H1 (cell line): ENCODE measurements around the gene ANKS1B. TPM values are rescaled to one million over a fixed set of nuclear protein-coding genes. Genes with fewer than 3 reads are reported as not detected.

Experiments
- CTCF ChIA-PET: fragments of 300-600 bp; sonication (Branson Sonifier 250); formaldehyde crosslinking; loops from one replicate; lab custom pipeline; 2021; ENCODE audit not compliant: partially characterized antibody; lab: Charles Lee
- POLR2A ChIA-PET: fragments of 300-600 bp; sonication (Branson Sonifier 250); formaldehyde crosslinking; loops from one replicate; lab custom pipeline; 2021; ENCODE audit warnings: inconsistent platforms; ENCODE audit not compliant: partially characterized antibody; lab: Charles Lee
- DNase-seq, 2 experiments: peaks; one replicate each; pipeline versions ENCODE4 v3.0.0 to v3.0.0-alpha.2; 2010 to 2022; ENCODE audit warnings: low spot score in 2 of 2, low read depth in 1 of 2, mixed read lengths in 1 of 2
- FAIRE-seq: peaks from 2 replicates; lab custom pipeline; 2011; peaks lifted over from hg19 to GRCh38; lab: Jason Lieb, UNC
- H2AFZ ChIP-seq: 2 replicates; pipeline ENCODE4 v1.8.1; 2012; ENCODE audit warnings: low read length, inconsistent platforms
- H2AK5ac ChIP-seq: 2 replicates; pipeline ENCODE4 v1.6.1; 2013; ENCODE audit warnings: low read depth, low read length
- H2BK120ac ChIP-seq: replicated peaks from 2 replicates; pipeline ENCODE3; 2013; ENCODE audit warnings: low read depth, low read length, inconsistent platforms
- H2BK12ac ChIP-seq: 2 replicates; pipeline ENCODE4 v1.6.1; 2013; ENCODE audit warnings: low read depth, low read length
- H2BK15ac ChIP-seq: 2 replicates; pipeline ENCODE4 v1.6.1; 2013; ENCODE audit warnings: low read length
- H2BK20ac ChIP-seq: 2 replicates; pipeline ENCODE4 v1.6.1; 2013; ENCODE audit warnings: low read length
- H2BK5ac ChIP-seq: 2 replicates; pipeline ENCODE4 v1.6.1; 2013; ENCODE audit warnings: low read depth, low read length
- H3K14ac ChIP-seq: 2 replicates; pipeline ENCODE4 v1.6.1; 2013; ENCODE audit warnings: inconsistent platforms; ENCODE audit not compliant: insufficient read length
- H3K18ac ChIP-seq: 2 replicates; pipeline ENCODE4 v1.6.1; 2013; ENCODE audit warnings: low read length; ENCODE audit errors: extremely low read depth
- H3K23ac ChIP-seq: 2 replicates; pipeline ENCODE4 v1.6.1; 2013; ENCODE audit warnings: inconsistent platforms; ENCODE audit not compliant: insufficient read length
- H3K23me2 ChIP-seq: 2 replicates; pipeline ENCODE4 v1.6.1; 2013; ENCODE audit warnings: low read depth, low read length
- H3K27ac ChIP-seq: 2 replicates; pipeline ENCODE4 v1.6.1; 2011; ENCODE audit warnings: low read depth, low read length, inconsistent platforms
- H3K27me3 ChIP-seq, 4 experiments: replicated peaks in 1 of 4; 1 replicate in 1 of 4; 2 replicates in 3 of 4; pipeline versions ENCODE4 v1.6.1 to v1.8.1; 2011 to 2013; ENCODE audit warnings: low read length in 3 of 4, mild to moderate bottlenecking in 3 of 4, inconsistent platforms in 2 of 4, mixed read lengths in 2 of 4, moderate library complexity in 1 of 4; ENCODE audit not compliant: control insufficient read depth in 3 of 4, insufficient read depth in 3 of 4; ENCODE audit errors: extremely low read depth in 1 of 4
- H3K36me3 ChIP-seq, 4 experiments: 2 replicates each; pipeline versions ENCODE4 v1.6.1 to v1.8.1; 2011 to 2013; ENCODE audit warnings: mild to moderate bottlenecking in 4 of 4, low read length in 3 of 4, moderate library complexity in 2 of 4, control low read depth in 1 of 4, inconsistent platforms in 1 of 4; ENCODE audit not compliant: insufficient read depth in 4 of 4, control insufficient read depth in 2 of 4
- H3K4ac ChIP-seq: replicated peaks from 2 replicates; pipeline ENCODE3; 2013; ENCODE audit warnings: low read length, low read depth, mixed read lengths, inconsistent platforms; ENCODE audit not compliant: insufficient read length
- H3K4me1 ChIP-seq, 4 experiments: replicated peaks in 1 of 4; 1 replicate in 1 of 4; 2 replicates in 3 of 4; pipeline versions ENCODE4 v1.6.1 to v1.8.1; 2011 to 2013; ENCODE audit warnings: low read length in 3 of 4, inconsistent platforms in 2 of 4, mixed read lengths in 1 of 4; ENCODE audit not compliant: insufficient read depth in 4 of 4, control insufficient read depth in 3 of 4
- H3K4me2 ChIP-seq, 2 experiments: 2 replicates each; pipeline versions ENCODE4 v1.6.1 to v1.8.1; 2011 to 2013; ENCODE audit warnings: low read depth in 2 of 2, low read length in 2 of 2, control low read depth in 1 of 2, inconsistent platforms in 1 of 2, mild to moderate bottlenecking in 1 of 2; ENCODE audit not compliant: insufficient read depth in 1 of 2
- H3K4me3 ChIP-seq, 4 experiments: fragments of 200-600, 300-600 bp in 1 of 4; sonication (generic), shearing (Covaris generic), sonication (Bioruptor Twin) in 1 of 4; 2 replicates each; pipeline versions ENCODE4 v1.5.1 to v1.8.1; 2011 to 2016; ENCODE audit warnings: low read length in 4 of 4, low read depth in 3 of 4, control low read depth in 2 of 4, inconsistent platforms in 2 of 4, mild to moderate bottlenecking in 2 of 4, mixed read lengths in 1 of 4, moderate library complexity in 1 of 4; ENCODE audit not compliant: insufficient read depth in 2 of 4; ENCODE audit errors: extremely low read depth in 1 of 4
- H3K56ac ChIP-seq: replicated peaks from 2 replicates; pipeline ENCODE3; 2013; ENCODE audit warnings: low read depth, mild to moderate bottlenecking, mixed read lengths, low read length, inconsistent platforms; ENCODE audit not compliant: insufficient read length
- H3K79me1 ChIP-seq: 2 replicates; pipeline ENCODE4 v1.6.1; 2013; ENCODE audit warnings: low read depth, low read length, control low read depth
- H3K79me2 ChIP-seq, 2 experiments: 2 replicates each; pipeline versions ENCODE4 v1.6.1 to v1.8.1; 2012 to 2013; ENCODE audit warnings: low read length in 2 of 2, mild to moderate bottlenecking in 2 of 2, inconsistent platforms in 1 of 2; ENCODE audit not compliant: insufficient read depth in 2 of 2, control insufficient read depth in 1 of 2
- H3K9ac ChIP-seq, 4 experiments: replicated peaks in 1 of 4; 1 replicate in 1 of 4; 2 replicates in 3 of 4; pipeline versions ENCODE4 v1.6.1 to v1.8.1; 2011 to 2013; ENCODE audit warnings: low read depth in 3 of 4, low read length in 3 of 4, control low read depth in 2 of 4, mild to moderate bottlenecking in 2 of 4, moderate library complexity in 2 of 4, inconsistent platforms in 1 of 4; ENCODE audit errors: extremely low read depth in 1 of 4
- H3K9me3 ChIP-seq, 2 experiments: 2 replicates each; pipeline versions ENCODE4 v1.6.1 to v1.8.1; 2012 to 2013; ENCODE audit warnings: mild to moderate bottlenecking in 2 of 2, moderate library complexity in 2 of 2, control low read depth in 1 of 2, inconsistent platforms in 1 of 2, low read depth in 1 of 2, low read length in 1 of 2, mixed read lengths in 1 of 2; ENCODE audit not compliant: insufficient read depth in 2 of 2
- H4K20me1 ChIP-seq, 2 experiments: replicated peaks in 1 of 2; 2 replicates each; pipeline versions ENCODE3 to v1.8.1; 2011 to 2013; ENCODE audit warnings: inconsistent platforms in 2 of 2, low read length in 2 of 2, mild to moderate bottlenecking in 1 of 2; ENCODE audit not compliant: insufficient read depth in 2 of 2, control insufficient read depth in 1 of 2
- H4K5ac ChIP-seq: 2 replicates; pipeline ENCODE4 v1.6.1; 2013; ENCODE audit warnings: low read length, low read depth, mixed read lengths, inconsistent platforms; ENCODE audit not compliant: insufficient read length
- H4K8ac ChIP-seq: 2 replicates; pipeline ENCODE4 v1.8.0; 2013; ENCODE audit warnings: mild to moderate bottlenecking, moderate library complexity, low read length, inconsistent platforms; ENCODE audit not compliant: insufficient read depth; ENCODE audit errors: extremely low read depth
- H4K91ac ChIP-seq: replicated peaks from 2 replicates; pipeline ENCODE3; 2013; ENCODE audit warnings: low read length, mixed read lengths, inconsistent platforms; ENCODE audit not compliant: insufficient read length
- CHD2 ChIP-seq: IDR thresholded peaks from 2 replicates; pipeline ENCODE4 v1.6.1; 2012; ENCODE audit warnings: low read length, improper control_type of control experiment
- EP300 ChIP-seq, 2 experiments: IDR thresholded peaks; 1 replicate in 1 of 2; 2 replicates in 1 of 2; pipeline ENCODE4 v1.6.1; 2011 to 2012; ENCODE audit warnings: low read depth in 2 of 2, low read length in 2 of 2, mild to moderate bottlenecking in 2 of 2, borderline replicate concordance in 1 of 2, inconsistent platforms in 1 of 2, moderate library complexity in 1 of 2
- KDM1A ChIP-seq: fragments of 200-600, 300-600 bp; sonication (generic); IDR thresholded peaks from 2 replicates; pipeline ENCODE4 v1.7.1; 2016; ENCODE audit warnings: mild to moderate bottlenecking, low read length, borderline replicate concordance
- SIN3A ChIP-seq, 2 experiments: IDR thresholded peaks in 1 of 2; conservative IDR thresholded peaks in 1 of 2; 2 replicates each; pipeline ENCODE4 v1.6.1; 2011 to 2012; ENCODE audit warnings: low read length in 2 of 2, improper control_type of control experiment in 1 of 2, low read depth in 1 of 2, mild to moderate bottlenecking in 1 of 2
- TAF7 ChIP-seq: optimal IDR thresholded peaks from 2 replicates; pipeline ENCODE3; 2011; ENCODE audit warnings: low read depth, mild to moderate bottlenecking, inconsistent platforms, low read length, moderate library complexity, borderline replicate concordance
- TBP ChIP-seq: IDR thresholded peaks from 2 replicates; pipeline ENCODE4 v1.6.1; 2011; ENCODE audit warnings: low read depth, low read length, improper control_type of control experiment
- TCF12 ChIP-seq: IDR thresholded peaks from 2 replicates; pipeline ENCODE4 v1.6.1; 2011; ENCODE audit warnings: low read depth, mild to moderate bottlenecking, low read length
- WGBS, 2 experiments: shearing (Covaris generic) in 1 of 2; methylation state at CpG; one replicate each; pipeline versions ENCODE4 v1.1.6 to v1.1.7; 2013 to 2015; ENCODE audit warnings: low lambda C conversion rate in 2 of 2, mixed read lengths in 2 of 2, inconsistent platforms in 1 of 2, low coverage in 1 of 2, missing lambda C conversion rate in 1 of 2; ENCODE audit not compliant: insufficient replicate concordance in 2 of 2, insufficient coverage in 1 of 2, insufficient read length in 1 of 2; ENCODE audit errors: extremely low coverage in 1 of 2, missing lambda C conversion rate in 1 of 2; 5-methylcytosine and 5-hydroxymethylcytosine counted together
- polyA plus RNA-seq, 7 experiments: library from polyadenylated mRNA; depleted of rRNA in 3 of 7; stranded (reverse) in 5 of 7; unstranded in 2 of 7; fragments of >200 nt in 5 of 7; fragments of 200-250 nt in 2 of 7; gene quantifications; 1 replicate in 5 of 7; 2 replicates in 1 of 7; 4 replicates in 1 of 7; pipeline versions ENCODE4 v1.2.1 to v1.2.3, GENCODE V29; 2011 to 2013; ENCODE audit warnings: missing spikeins in 2 of 7, mixed read lengths in 2 of 7
- total RNA-seq: library from RNA; stranded (reverse); fragmentation: NEBNext Ultra II Directional; extraction: Animal tissue kit (Norgen Biotek cat#: 25700); gene quantifications from 2 replicates; pipeline ENCODE4 v1.2.1, GENCODE V29; 2021

ANKS1B gene
- total and polyA plus RNA-seq, 2 of the 8 experiments (the other 6 are each of a cell fraction or from before 2014, with no cell fraction given), result 2.7 to 6.1 TPM

GRCh38 chr12:100017056-100017455 lies 32.3 kb upstream of the ANKS1B start:
- Histone ChIP-seq H3K4ac (no peak overlapping the region), H3K27me3 (no peaks in the 10 kb centered on the region), H2AFZ (no peak overlapping the region), H4K91ac (no peak overlapping the region), H2BK120ac (no peak overlapping the region), H3K56ac (no peak overlapping the region), H3K4me2 (no peak overlapping the region), H3K9me3 (no peaks in the 10 kb centered on the region), H3K79me1 (no peaks in the 10 kb centered on the region), H2BK12ac (no peak overlapping the region), H3K27ac (no peak overlapping the region), H3K23ac (no peak overlapping the region), H3K14ac (no peak overlapping the region), H4K5ac (no peak overlapping the region), H2BK20ac (no peak overlapping the region), H2BK15ac (no peak overlapping the region), H4K20me1 (no peaks in the 10 kb centered on the region), H3K79me2 (no peaks in the 10 kb centered on the region), H3K18ac (no peak overlapping the region), H2AK5ac (no peak overlapping the region), H3K36me3 (no peaks in the 10 kb centered on the region), H4K8ac (no peak overlapping the region), H3K4me1 (no peaks in the 10 kb centered on the region), H3K23me2 (no peaks in the 10 kb centered on the region), H2BK5ac (no peak overlapping the region), H3K9ac (no peak overlapping the region), H3K4me3 (no peak overlapping the region)
- no peak for DNase-seq
- TF ChIP-seq EP300 (IDR thresholded peaks at IDR 0.05; ENCODE audit: borderline replicate concordance in 1 of 2, low read depth in 2 of 2, low read length in 2 of 2) (no peak), TCF12 (no peak), KDM1A (no peak), CHD2 (no peak), TBP (no peak), SIN3A (conservative IDR thresholded peaks at IDR 0.05 in 1 of 2, IDR thresholded peaks at IDR 0.05 in 1 of 2; ENCODE audit: low read depth in 1 of 2, low read length in 2 of 2) (no peak), TAF7 (no peak)
- no peak for FAIRE-seq
- WGBS, 2 experiments, result 94 to 100% methylated on average over 1 to 3 of the region's 3 CpGs
- ChIA-PET CTCF (interaction anchor here (0.7 kb wide), 1 partner anchor 760 kb away, joined by 4 read pairs; no protein-coding TSS in a partner anchor), POLR2A (no interaction called here)
